IPS DF 4.7 (cell line): ENCODE measurements around the gene KLHDC7B.
"Not testable (repeated sequence)": the region's sequence is repeated elsewhere in the genome, so short reads cannot be mapped to it uniquely, and the experiment has no call there.

ENCODE experiments used
- DNase-seq: peaks from one replicate; pipeline ENCODE4 v3.0.0-alpha.2; 2013; ENCODE audit warnings: low spot score; ENCODE audit errors: extremely low read depth

KLHDC7B gene

DNA sequence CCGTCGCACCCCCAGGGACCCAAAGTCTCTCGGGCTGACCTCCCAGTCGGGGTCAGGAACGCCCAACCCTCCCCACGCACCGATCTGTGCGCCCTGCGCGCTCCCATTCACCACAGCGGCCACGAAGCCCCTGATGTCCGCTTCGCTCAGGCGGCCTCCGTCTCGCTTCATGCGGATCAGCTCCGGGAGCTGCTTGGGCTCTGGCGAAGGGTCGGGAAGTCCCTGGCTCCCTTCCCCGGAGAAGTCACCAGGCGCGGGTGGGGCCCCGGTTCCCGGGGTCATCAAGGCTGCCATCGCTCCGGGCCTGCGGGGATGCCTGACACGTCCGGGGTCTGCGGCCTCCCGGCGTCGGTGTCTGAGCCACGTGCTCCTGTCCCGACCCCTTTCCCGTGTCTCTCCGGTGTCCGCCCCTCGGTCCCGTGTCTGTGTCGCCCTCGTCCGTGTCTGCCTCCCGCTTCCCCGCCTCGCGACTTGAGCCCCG lies 16.2 kb upstream of the KLHDC7B start:
- no peak for DNase-seq

DNA sequence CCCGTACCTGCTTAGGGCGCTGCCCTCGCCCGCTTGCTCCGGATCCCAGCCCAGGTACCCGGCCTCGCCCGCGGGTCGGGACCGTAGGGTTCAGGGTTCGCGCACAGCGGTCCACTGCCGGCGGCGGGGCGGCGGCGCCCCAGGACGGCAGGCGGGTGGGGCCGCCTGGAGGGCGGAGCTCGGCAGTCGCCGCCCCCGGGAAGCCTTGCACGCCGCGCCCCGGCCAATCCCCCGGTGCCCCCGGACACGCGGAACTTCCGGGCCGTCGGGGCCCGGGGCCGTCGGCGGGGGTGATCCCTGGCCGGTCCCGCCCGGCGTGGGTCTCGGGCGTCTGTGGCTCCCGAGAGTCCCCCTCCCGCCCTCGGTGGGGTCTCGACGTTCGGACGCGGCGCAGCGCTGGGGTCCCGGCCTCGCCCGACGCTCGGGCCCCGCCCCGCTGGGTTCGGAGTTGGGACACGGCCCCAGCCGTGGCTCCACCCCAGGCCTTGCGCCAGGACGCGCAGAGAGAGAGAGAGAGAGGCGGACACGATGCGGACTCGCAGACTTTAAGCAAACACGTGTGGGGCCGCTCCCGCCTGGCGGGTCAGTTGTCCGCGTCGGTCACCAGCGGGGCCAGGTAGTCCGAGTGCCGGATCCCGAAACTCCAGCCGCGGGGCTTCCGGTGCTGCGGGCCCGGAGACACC lies 15.7 kb upstream of the KLHDC7B start, which contains the start of gene TYMP:
Gene TYMP, minus strand, starts transcription at position 116 of the 683 bp plus-strand sequence. CDS start 303 bp downstream, outside the sequence.
- DNase-seq, result no peak

DNA sequence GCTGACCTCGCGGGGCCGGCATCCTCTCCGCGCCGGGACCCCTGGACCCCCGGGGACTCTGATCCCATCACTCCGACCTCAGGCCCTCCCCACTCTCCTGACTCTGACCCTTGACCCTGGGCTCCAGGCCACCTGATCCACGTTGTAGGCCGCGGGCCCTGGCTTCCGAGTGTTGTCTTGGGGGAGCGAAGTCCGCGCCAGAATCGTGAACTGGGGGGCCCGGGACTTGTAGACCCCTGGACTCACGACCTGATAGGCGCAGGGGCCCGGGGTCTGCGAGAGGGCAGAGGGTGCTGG lies 15.2 kb upstream of the KLHDC7B start:
- DNase-seq, result no peak

DNA sequence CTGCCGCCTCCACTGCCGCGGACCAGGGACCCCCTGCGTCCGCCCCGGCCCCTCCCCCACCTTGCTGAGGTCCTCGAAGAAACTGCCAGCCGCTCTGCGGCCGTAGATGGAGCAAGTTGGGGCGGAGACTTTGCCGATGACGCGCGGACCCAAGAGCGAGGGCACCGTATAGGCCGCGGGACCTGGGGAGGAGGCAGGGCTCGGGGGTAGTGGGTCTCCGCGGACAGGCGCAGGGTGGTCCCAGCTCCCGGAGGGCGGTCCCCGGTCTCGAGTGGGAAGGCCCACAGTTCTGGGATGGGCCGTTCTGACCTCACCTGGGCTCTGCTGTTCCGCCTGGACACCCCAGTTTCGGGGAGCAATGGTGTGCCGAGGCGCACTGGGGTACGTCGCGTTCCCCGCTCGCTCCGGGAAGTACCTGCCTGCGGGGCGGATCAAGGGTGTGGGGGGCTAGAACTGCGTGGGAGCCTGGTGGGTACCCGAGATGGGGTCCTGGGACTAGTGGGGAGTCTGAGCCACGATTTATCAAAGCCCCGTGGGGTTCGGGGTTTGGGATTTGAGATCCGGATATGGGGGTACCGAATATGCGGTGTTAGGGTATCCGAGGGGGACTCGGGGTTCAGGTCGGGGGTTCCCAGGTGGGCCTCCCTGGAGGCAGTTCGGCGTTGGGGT lies 14.7 kb upstream of the KLHDC7B start:
- DNase-seq, result no peak

DNA sequence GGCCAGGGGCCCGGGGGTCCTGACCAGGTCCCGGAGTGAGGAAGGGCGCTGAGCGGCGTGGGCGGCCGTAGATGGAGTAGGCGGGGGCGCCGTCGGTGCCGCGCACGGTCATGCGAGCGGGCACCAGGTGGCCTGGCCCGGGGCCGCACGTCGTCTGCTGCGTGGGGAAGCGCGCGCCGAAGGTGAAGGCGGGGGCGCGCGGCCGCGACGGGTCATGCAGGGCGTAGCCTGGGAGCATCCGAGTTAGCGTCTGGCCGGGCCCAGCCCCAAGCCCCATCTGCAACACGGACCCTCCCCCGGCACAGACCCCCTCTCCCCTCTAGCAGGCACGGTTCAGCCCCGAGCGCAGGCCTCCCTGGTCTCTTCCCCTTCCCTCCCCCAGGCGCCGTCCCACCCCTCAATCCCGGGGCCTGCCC lies 14.1 kb upstream of the KLHDC7B start:
- no peak for DNase-seq

DNA sequence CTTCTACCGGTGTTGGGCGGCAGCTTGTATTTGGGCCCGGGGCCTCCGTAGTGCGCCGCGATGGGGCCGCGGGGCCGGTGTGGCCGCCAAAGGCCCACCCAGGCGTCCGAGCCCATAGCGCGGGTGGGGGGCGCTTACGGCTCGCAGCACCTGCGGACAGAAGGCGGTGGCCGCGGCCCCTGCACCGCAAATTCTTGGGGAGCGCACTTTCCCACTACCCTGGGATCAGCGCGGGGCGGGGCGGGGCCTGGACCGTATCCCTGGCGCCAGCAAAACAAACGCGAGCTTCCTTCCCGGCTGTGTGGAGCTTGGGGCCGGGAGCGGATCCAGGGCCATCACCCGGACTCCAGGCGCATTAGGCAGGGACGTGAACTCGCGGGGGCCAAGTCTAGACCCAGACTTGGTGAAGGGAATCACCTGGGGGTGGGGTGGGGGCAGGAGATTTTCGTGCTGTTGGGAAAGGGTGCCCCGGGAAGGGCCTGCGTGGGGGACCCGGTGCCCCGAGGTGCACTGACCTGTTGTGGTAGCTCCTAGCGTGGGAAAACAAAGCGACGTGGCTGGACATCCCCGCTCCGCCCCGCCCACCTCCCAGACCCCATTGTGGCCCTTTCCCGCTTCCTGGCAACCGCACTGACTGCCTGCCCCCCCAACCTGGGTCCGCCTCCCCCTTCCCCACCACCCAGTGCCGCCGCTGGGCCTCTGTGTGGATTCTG lies 13.6 kb upstream of the KLHDC7B start:
- DNase-seq, result no peak

DNA sequence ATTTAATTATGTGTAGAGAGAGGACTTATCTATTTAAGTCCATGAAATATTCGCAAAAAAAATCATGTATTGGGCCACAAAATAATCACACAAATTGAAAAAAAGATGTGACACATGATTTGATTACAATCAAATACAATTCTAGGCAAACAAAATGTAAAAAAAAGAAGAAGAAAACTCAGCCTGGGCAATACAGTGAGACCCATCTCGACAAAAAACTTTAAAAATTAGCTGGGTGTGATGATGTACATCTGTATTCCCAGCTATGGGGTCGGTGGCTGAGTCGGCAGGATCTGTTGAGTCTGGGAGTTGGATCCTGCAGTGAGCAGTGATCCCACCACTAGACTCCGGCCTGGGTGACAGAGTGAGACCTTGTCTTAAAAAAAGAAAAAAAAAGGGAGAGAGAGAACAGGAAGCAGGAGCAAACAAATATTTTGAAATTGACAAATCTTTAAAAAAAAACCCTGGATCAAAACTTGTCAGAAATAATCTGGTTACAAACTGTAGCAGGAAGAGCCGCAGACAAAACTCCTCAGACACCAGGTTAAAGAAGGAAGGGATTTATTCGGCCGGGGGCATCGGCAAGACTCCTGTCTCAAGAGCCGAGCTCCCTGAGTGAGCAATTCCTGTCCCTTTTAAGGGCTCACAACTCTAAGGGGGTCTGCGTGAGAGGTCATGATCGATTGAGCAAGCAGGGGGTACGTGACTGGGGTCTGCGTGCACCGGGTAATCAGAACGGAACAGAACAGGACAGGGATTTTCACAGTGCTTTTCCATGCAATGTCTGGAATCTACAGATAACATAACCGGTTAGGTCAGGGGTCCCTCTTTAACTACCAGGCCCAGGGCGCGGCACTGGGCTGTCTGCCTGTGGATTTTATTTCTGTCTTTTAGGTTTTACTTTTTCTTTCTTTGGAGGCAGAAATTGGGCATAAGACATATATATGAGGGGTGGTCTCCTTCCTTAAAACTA lies 12.6 kb upstream of the KLHDC7B start:
- DNase-seq, result no peak

DNA sequence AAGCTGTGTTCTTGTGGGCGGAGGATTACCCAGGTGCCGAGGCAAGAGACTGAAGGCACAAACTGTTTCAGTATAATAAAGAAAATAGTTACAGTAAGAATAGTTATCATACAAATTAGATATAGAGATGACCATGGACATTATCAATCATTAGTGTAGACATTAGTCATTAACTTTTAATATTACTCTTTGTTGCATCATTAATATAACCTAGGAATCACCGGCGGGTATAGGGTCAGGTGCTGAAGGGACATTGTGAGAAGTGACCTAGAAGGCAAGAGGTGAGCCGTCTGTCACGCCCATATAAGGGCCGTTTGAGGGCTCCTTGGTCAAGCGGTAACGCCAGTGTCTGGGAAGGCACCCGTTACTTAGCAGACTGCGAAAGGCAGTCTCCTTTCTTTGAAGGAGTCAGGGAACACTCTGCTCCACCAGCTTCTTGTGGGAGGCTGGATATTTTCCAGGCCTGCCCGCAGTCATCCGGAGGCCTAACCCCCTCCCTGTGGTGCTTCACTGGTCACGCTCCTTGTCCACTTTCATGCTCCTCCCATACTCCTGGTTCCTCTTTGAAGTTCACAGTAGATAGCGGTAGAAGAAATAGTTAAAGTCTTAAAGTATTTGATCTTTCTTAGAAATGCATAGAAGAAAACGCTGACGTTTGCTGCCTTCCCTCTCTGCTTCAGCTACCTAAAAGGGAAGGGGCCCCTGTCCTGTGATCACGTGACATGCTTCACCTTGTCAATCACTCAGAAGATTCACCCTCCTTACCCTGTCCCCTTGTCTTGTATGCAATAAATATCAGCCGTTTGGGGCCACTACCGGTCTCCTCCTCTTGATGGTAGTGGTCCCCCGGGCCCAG lies 11.6 kb upstream of the KLHDC7B start:
- DNase-seq, result not testable (repeated sequence)

DNA sequence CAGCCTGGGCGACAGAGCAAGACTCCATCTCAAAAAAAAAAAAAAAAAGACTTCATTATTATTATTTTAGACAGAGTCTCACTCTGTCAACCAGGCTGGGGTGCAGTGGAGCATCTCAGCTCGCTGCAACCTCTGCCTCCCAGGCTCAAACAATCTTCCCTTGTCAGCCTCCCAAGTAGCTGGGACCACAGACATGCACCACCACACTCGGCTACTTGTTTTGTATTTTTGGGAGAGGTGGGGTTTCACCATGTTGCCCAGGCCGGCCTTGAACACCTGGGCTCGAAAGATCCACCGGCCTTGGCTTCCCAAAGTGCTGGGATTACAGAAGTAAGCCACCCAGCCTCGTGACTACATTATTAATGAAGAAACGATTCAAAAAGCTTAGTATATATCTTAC lies 10.6 kb upstream of the KLHDC7B start:
- DNase-seq, result no peak

DNA sequence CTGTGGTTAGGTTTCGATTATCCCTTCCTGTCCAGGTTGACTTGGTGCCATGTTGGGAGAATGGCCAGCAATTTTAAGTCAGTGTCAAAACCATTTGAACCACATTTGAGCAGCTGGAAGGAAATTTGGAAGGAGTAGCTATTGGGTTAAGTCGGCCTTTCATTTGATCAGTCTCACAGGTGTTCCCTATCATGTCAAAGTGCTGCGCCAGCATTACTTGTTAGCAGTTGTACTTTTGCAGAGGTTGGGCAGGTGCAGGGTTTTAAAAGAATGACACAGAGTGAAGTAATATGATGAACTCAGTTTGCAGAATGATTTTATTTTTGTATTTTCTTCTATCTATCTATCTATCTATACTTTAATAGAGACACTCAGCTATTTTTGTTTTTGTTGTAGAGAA lies 9.5 kb upstream of the KLHDC7B start:
- DNase-seq, result no peak

DNA sequence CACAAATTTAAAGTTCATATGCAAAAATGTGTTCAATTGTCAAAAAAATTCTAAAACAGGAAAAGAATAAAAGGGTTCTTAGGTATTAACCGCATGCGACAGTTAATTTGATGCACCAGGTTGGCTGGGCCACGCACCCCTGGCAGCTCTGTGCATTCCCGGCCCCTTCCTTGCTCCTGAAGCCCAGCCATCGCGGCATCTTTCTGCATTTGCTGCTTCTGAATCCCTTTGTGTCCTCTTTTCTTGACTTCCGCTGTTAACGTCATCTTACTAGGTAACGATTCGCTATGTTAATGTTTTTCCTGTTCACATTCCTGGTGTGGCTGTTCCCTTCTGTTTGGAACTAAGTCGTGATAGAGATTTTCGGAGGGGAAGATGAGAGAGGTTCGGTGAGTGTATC lies 7.9 kb upstream of the KLHDC7B start:
- no peak for DNase-seq

DNA sequence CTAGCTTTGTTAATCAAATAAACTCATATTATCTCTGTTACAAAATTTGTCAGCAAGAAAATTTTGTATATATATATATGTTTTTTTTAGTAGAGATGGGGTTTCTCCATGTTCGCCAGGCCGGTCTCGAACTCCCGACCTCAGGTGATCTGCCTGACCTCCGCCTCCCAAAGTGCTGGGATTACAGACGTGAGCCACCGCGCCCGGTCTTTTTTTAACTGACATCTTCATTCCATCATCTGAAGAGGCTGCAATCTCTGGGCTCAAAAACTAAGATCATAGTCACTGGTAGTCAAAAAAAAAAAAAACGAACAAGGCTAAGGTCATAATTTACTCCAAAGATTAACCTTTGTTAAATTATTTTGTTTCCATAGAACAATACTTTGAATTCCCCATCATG lies 5.3 kb upstream of the KLHDC7B start:
- DNase-seq, result no peak

DNA sequence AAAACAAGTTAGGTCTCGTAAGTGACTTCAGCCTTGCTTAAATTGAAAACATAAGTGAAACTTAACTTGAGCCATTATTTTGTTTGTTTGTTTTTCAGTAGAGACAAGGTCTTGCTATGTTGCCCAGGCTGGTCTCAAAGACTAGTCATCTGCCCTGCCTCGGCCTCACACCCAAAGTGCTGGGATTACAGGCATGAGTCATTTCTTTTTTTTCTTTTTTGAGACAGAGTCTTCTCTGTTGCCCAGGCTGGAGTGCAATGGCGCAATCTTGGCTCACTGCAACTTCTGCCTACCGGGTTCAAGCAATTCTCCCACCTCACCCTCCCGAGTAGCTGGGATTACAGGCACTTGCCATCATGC lies 4.1 kb upstream of the KLHDC7B start:
- DNase-seq, result not testable (repeated sequence)

DNA sequence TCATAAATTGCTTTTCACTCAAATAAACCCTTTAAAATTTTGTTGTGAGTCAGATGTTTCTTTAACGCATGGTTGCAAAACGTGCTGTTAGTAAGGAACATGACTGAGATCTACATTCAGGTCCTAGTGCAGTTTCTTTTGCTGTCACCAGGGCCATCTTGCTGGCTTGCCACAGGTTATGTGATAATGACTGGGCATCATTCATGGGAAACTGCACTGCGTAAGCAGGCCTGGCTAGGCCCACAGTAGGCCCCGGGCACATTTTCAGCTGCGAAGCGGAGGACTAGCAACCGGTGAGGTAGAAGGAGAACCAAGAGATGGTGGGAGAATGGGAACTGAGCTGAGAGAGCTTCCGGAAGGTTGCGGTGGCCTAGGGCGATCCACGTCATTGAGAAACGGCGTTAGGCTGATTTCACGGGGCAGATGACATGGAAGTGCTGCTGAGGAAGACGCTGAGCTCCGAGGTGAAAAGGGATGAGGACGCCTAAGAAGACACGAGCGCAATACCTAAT lies 3.2 kb upstream of the KLHDC7B start:
- no peak for DNase-seq

DNA sequence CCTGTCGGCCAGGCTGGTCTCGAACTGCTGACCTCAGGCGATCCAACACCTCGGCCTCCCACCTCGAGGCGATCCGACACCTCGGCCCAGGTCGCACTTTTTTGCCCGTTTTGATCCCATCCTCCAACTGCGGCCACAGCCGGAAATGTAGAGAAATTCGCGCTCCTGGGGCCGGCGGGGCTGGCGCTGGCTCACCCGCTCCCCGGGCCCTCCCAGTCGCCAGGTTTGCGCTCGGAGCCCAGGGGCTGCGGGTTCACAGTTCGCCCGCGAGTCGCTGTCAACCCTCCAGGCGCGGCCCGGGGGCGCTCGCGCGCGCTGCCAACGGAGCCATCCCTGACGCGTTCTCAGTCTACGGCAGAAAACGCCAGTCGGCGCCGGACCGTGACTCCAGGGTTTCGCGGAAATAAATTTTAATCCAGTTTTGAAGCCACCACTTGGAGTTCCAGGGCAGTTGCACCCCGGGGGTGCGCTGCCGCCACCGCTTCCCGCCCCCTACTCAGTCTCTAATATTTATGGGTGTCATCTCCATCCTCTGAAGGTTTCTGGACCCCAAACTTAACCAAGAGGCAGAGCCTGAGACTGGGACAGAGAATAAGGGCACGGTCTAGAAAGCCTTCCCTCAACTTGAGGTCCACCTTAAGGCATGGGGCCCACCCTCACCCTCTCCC lies 1.5 kb upstream of the KLHDC7B start:
- no peak for DNase-seq

DNA sequence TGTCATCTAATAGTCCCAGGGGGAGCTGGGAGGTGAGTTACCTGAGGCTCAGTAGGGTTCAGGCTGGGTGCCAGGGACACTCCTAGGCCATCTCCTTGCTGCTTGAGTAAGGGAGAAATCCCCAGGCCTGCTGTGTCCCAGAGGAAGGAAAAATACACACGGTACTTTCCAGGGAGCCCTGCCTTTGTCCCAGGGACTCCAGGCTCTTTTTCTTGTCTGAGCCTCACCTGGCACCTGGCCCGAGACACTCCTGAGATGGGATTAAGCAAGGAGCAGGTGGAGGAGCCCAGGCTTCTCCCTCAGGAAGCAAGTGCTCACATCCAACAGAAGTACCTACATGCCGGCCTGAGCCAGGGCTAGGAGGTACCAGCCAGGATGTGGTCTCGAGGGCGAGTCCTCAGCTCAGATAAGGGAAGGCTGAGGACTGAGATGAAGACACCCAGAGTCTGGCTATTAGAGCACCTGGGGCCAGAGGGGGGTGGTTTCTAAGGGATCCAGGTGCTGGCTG lies 899 bp upstream of the KLHDC7B start:
- no peak for DNase-seq

DNA sequence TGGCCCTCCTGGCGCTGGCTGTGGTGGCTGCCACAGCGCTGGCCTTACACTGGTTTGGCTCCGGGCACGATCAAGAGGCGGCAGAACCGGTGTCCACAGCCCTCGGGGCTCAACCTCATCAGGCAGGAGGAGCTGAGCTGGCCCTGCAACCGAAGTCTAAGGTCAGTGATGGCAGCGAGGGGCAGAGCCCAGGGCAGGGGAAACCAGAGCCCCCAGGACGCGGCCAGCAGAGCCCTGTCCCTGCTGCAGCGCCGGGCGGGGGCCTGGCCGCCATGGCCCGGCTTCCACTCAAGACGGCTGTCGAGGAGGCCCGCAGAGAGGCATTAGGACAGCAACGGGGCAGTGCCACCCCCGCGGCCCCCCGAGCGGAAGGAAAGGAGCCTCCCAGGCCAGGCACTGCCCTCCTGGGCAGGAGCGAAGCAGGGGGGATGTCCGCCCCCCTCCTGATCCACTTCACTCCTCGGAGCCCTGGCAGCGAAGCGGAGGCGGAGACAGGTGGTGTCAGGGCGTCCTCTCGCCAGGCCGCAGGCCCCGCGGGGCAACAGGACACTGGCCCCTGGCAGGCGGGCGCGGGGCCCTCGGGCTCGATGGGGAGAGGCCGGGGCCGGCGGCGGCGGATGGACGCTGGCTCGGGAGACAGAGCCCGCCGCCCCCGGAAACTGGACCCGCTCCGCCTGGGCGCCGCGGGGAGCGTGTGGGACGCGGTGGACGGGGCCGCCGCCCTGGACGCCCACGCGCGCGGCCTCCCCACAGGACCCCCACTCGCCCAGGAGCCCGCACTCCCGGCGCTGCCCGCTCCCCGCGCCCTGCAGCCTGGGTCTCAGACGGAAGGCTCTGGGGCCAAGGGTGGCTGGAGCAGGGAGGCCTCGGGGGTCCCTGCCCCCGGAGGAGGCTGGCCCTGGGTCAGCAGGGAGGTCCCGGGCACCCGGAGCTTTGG lies 895 bp downstream of the KLHDC7B start:
- no peak for DNase-seq

DNA sequence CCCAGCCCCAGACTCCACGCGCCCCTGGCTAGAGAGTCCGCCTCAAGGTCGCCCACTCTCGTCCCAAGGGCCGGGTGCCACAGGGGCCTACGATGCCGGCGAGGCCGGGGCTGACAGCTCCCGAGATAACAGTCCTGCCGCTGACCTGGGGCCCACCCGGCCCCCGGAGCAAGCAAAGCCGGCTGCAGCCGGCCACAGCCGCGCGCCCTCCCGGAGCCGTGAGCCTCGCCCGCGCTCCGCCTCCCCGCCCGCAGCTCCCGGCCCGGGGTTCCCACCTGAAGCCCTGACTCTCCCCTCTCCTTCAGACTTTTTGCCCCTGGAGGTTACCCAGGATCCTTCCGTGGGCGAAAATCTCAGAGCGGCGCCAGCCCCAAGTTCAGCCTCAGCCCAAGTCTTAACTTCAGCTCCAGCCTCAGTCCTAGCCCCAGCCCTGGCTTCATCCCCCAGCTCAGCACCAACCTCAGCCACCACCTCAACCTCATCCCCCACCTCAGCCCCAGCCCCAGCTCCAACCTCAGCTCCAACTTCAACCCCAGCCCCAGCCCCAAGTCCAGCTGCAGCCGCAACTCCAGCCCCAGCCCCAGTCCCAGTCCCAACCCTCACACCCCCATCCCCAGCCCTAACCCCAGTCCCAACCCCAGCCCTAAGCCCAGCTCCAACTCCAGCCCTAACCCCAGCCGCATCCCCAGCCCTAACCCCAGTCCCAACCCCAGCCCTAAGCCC lies 1.7 kb downstream of the KLHDC7B start:
- no peak for DNase-seq
